Measurements from ENCODE around the gene TNNT2.

TNNT2 gene

DNA sequence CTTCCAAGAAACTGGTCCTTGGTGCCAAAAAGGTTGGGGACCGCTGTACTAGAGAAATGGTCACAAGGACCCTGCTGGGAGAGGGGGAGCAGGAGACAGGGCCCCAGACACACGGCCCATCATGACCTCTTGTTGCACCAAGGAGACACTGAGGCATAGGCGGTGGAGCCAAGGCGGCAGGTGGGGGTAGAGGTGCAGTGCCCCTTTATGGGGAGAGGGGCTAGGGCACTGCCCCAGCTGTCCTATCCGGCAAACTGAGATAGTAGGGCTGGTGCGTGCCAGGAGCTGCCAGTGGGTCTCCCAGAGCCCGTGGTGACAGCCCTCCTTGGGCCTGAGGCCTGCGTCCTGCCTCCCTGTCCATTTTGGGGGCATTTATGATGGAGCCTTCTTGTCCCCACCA lies 20.3 kb downstream of the TNNT2 start:
- TF ChIP-seq, protein P1, sequence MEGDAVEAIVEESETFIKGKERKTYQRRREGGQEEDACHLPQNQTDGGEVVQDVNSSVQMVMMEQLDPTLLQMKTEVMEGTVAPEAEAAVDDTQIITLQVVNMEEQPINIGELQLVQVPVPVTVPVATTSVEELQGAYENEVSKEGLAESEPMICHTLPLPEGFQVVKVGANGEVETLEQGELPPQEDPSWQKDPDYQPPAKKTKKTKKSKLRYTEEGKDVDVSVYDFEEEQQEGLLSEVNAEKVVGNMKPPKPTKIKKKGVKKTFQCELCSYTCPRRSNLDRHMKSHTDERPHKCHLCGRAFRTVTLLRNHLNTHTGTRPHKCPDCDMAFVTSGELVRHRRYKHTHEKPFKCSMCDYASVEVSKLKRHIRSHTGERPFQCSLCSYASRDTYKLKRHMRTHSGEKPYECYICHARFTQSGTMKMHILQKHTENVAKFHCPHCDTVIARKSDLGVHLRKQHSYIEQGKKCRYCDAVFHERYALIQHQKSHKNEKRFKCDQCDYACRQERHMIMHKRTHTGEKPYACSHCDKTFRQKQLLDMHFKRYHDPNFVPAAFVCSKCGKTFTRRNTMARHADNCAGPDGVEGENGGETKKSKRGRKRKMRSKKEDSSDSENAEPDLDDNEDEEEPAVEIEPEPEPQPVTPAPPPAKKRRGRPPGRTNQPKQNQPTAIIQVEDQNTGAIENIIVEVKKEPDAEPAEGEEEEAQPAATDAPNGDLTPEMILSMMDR (IDR thresholded peaks at IDR 0.05; ENCODE audit: low read depth, low read length) = no peak
- no peak overlapping the region for H3K4me3 ChIP-seq (replicated peaks in 1 of 2; ENCODE audit: low read depth in 2 of 2, low read length in 2 of 2)
- no peak for DNase-seq (ENCODE audit: low read depth in 2 of 2)

- TF ChIP-seq, protein P1 (IDR thresholded peaks at IDR 0.05; ENCODE audit: low read depth, low read length) = no peak
- DNase-seq (ENCODE audit: low read depth in 2 of 2) = no peak
- H3K4me3 ChIP-seq (replicated peaks in 1 of 2; ENCODE audit: low read depth in 2 of 2, low read length in 2 of 2) = no peak overlapping the region
These were observed 20.8 kb downstream of the TNNT2 start for GRCh38 chr1:201356701-201357100.

DNA sequence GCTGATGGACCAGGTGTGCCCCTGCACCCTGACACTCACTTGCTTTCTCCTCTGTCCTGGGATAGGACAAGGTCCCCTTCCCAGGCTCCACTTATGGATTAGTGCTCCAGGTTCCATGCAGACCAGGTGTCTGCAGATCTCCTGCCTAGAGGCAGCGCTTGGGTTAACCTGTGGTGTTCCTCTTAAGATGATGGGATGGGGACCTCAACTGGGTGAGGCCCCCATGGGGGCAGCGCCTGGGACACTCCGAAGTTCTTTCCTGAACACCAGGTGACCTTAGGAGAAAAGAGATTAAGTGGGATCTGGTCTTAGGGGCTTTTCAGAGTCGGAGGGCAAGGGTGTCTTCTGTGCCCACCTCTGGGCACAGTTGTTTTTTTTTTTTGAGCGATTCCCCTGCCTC lies 21.2 kb downstream of the TNNT2 start:
- TF ChIP-seq, protein P1 (IDR thresholded peaks at IDR 0.05; ENCODE audit: low read depth, low read length) = no peak

DNA sequence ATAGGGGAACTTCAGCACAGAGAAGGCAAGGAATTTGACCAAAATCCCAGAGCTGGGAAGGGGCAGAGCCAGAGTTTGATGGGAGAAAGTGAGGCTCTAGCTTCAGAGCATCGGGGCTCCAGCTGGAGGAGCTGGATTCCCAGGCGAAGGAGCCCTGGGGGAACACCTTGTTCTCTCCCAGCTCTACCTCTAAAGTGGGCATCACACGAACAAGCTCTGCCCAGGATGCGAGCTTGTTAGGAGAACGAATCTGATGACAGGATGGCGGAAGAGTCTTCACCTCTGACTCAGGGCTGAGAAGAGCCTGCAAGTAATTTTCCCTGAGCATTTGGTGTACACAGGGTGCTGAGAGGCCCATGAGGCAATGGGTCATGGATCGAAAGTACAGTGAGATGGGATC lies 22.0 kb downstream of the TNNT2 start:
- TF ChIP-seq, protein P1 (IDR thresholded peaks at IDR 0.05; ENCODE audit: low read depth, low read length) = no peak
- H3K4me3 ChIP-seq (replicated peaks in 1 of 2; ENCODE audit: low read depth in 2 of 2, low read length in 2 of 2) = no peak overlapping the region
- DNase-seq (ENCODE audit: low read depth in 2 of 2) = no peak

More for the DNA sequence above, 21.2 kb downstream of the TNNT2 start:
- no peak overlapping the region for H3K4me3 ChIP-seq (replicated peaks in 1 of 2; ENCODE audit: low read depth in 2 of 2, low read length in 2 of 2)
- no peak for DNase-seq (ENCODE audit: low read depth in 2 of 2)

DNA sequence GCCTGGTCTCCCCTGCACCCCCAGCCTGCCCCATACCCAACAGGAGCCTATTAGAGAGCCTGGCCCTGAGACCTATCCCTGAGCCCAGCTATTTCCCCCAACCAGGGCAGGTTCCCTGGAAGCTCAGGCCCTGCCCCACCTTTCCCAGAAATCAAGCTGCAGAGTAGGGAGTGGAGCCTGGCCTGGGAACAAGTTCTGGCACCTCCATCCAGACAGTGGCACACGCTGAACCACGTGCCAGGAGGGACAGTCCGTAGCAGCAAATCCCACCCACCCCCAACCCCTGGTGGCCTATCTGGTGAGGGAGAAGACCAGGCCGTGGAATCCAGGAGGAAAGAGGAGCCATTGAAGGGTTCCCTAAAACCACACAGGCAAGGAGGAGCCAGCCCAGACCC lies 22.6 kb downstream of the TNNT2 start:
- TF ChIP-seq, protein P1 (IDR thresholded peaks at IDR 0.05; ENCODE audit: low read depth, low read length) = no peak
- no peak for DNase-seq (ENCODE audit: low read depth in 2 of 2)
- H3K4me3 ChIP-seq (replicated peaks in 1 of 2; ENCODE audit: low read depth in 2 of 2, low read length in 2 of 2) = no peak overlapping the region

DNA sequence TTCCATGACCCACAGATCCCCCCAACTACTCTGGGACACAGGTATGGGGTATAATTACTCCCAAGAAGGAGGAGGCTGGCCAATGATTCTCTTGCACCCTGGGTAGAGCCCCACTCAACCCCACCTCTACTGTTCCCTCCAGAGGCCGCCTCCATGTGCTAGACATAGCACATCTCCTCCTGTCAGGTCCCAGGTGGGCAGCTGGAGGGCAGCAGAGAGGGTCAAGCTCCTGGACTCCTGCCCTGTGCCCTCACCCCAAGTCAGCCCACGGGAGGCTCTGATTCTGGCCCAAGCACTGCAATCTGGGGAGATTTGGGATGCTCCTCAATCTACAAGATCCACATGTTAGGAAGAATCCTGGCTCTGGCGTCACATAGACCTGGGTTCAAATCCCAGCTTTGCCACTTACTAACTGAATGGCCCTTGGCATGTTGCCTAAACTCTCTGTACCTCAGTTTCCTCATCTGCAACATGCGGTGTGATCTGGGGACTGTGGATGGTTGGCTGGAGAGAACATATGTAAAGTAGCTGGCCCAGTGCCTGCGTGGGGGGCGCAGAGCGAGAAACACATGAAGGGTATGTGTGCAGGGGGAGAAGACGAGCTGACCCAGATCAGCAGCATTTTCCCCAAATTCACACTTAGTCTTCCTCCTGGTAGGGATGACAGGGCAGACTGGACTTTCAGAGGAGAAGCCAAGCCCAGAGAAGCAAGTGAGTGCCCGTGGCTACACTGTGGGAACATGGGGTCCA lies 23.2 kb downstream of the TNNT2 start:
- TF ChIP-seq, protein P1 (IDR thresholded peaks at IDR 0.05; ENCODE audit: low read depth, low read length) = no peak
- no peak for DNase-seq (ENCODE audit: low read depth in 2 of 2)
- H3K4me3 ChIP-seq (replicated peaks in 1 of 2; ENCODE audit: low read depth in 2 of 2, low read length in 2 of 2) = no peak overlapping the region
